ENCODE measurements around the gene CCDC158. TPM values are rescaled to one million over a fixed set of nuclear protein-coding genes. Genes with fewer than 3 reads are reported as not detected.

Gene CCDC158
- total and polyA plus RNA-seq, 4 donors, result 0.04 to 0.37 (median 0.14) TPM

DNA sequence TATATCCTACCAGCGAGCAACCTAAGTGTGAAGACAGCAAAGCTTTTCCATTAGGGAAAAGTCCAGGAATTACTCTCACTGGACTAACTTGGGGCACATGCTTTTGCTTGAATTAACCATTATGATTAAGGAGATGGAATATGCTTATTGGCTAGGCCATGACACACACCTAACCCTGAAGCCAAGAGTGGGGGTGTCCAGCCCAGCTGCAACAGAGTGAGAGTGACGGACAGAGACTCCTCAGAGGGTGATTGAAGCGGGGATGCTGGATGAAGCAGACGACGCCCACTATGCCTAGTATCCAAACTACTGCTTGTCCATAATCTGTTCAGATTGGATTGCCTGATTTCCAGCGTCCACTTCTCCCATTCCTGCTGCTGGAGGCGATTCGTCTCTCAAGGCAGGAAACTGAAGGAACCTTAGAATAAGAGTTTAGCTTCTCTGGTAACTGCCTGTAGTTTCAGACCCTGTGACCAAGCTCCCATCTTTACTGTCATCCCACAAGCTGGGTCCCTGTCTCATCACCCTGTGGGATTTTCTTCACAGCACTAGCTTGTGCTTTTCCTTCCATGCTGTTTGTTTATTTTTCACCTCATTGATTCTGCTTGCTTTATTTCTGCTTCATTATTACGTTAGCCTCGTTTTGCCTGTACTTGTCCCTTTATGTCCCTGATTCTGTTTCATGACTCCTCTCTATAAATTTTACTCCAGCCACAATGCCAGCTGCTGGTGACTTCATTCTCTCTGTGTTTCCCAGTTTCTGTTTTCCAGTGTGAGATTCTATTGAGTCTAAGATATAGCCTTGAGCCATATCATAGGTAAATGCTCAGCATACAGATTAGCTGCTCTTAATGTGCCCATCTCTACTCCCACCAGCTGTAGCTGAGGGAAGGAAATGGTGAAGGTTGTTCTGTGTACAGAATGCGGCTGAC, 150.4 kb downstream of the CCDC158 start:
- Histone ChIP-seq H3K9me3 (ENCODE audit: control insufficient read depth in 4 of 4, insufficient read depth in 3 of 4, low read length in 3 of 4) (no peaks in the 10 kb centered on the region), H3K36me3 (ENCODE audit: control insufficient read depth in 4 of 4, insufficient read depth in 4 of 4, low read length in 4 of 4) (peaks cover 0 to 6% (median 0%) of the 10 kb centered on the region in 4 donors), H3K27me3 (ENCODE audit: control insufficient read depth in 3 of 3, insufficient read depth in 3 of 3, low read length in 2 of 3) (no peaks in the 10 kb centered on the region), H3K4me1 (ENCODE audit: control insufficient read depth in 5 of 5, insufficient read depth in 5 of 5, low read length in 5 of 5) (peaks cover 0 to 7% (median 0%) of the 10 kb centered on the region in 5 donors), H3K4me3 (no peak overlapping the region), H3K27ac (ENCODE audit: low read depth in 1 of 2, low read length in 1 of 2) (no peak overlapping the region), H3K9ac (ENCODE audit: insufficient read depth in 1 of 2, low read length in 2 of 2) (peak overlapping the region in 1 of 2 donors; percentile 21)
- TF ChIP-seq, protein P1, sequence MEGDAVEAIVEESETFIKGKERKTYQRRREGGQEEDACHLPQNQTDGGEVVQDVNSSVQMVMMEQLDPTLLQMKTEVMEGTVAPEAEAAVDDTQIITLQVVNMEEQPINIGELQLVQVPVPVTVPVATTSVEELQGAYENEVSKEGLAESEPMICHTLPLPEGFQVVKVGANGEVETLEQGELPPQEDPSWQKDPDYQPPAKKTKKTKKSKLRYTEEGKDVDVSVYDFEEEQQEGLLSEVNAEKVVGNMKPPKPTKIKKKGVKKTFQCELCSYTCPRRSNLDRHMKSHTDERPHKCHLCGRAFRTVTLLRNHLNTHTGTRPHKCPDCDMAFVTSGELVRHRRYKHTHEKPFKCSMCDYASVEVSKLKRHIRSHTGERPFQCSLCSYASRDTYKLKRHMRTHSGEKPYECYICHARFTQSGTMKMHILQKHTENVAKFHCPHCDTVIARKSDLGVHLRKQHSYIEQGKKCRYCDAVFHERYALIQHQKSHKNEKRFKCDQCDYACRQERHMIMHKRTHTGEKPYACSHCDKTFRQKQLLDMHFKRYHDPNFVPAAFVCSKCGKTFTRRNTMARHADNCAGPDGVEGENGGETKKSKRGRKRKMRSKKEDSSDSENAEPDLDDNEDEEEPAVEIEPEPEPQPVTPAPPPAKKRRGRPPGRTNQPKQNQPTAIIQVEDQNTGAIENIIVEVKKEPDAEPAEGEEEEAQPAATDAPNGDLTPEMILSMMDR (IDR thresholded peaks at IDR 0.05; ENCODE audit: control extremely low read depth, extremely low read depth), result no peak
- 80 to 87% methylated on average over 11 of the region's 11 CpGs for whole genome bisulfite sequencing, 2 donors
- peak; percentile 39 to 79 (median 44) for DNase-seq
- no peak for ATAC-seq (ENCODE audit: insufficient read depth, low FRiP score)

- H3K27me3 ChIP-seq (ENCODE audit: control insufficient read depth in 3 of 3, insufficient read depth in 3 of 3, low read length in 2 of 3), result no peaks in the 10 kb centered on the region
- no peak overlapping the region for H3K27ac ChIP-seq (ENCODE audit: low read depth in 1 of 2, low read length in 1 of 2)
- TF ChIP-seq, protein P1 (IDR thresholded peaks at IDR 0.05; ENCODE audit: control extremely low read depth, extremely low read depth), result no peak
- 96% methylated on average over 6 of the region's 6 CpGs for WGBS, 2 donors
- H3K9ac ChIP-seq (ENCODE audit: insufficient read depth in 1 of 2, low read length in 2 of 2), result no peak overlapping the region
- peaks cover 0 to 3% (median 0%) of the 10 kb centered on the region in 4 donors for H3K9me3 ChIP-seq (ENCODE audit: control insufficient read depth in 4 of 4, insufficient read depth in 3 of 4, low read length in 3 of 4)
- ATAC-seq (ENCODE audit: insufficient read depth, low FRiP score), result no peak
- peaks cover 0 to 6% (median under 1%) of the 10 kb centered on the region in 4 donors for H3K36me3 ChIP-seq (ENCODE audit: control insufficient read depth in 4 of 4, insufficient read depth in 4 of 4, low read length in 4 of 4)
- no peak overlapping the region for H3K4me3 ChIP-seq
- H3K4me1 ChIP-seq (ENCODE audit: control insufficient read depth in 5 of 5, insufficient read depth in 5 of 5, low read length in 5 of 5), result peaks cover 0 to 7% (median 0%) of the 10 kb centered on the region in 5 donors
- no peak for DNase-seq
Observed at GRCh38 chr4:76267811-76268210, 153.1 kb downstream of the CCDC158 start.

DNA sequence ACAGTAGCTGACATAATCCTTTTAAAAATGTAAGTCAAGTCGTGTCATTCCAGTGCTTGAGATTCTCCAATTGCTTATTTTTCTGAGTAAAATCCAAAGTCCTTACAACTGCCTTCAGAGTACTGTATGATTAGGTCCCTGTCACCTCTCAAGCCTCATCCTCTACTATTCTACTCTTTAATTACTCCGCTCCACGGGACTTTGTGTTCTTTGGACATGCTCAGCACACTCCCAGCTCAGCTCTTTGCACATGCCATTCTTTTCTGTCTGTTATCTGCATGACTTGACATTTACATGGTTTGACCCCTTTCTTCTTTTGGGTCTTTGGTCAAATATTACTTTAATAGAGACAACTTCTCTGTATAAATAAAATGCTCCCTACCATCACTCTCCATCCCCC, 154.3 kb downstream of the CCDC158 start:
- Histone ChIP-seq H3K27me3 (ENCODE audit: control insufficient read depth in 3 of 3, insufficient read depth in 3 of 3, low read length in 2 of 3) (no peaks in the 10 kb centered on the region), H3K36me3 (ENCODE audit: control insufficient read depth in 4 of 4, insufficient read depth in 4 of 4, low read length in 4 of 4) (peaks cover 0 to 6% (median under 1%) of the 10 kb centered on the region in 4 donors), H3K4me1 (ENCODE audit: control insufficient read depth in 5 of 5, insufficient read depth in 5 of 5, low read length in 5 of 5) (peaks cover 0 to 7% (median 0%) of the 10 kb centered on the region in 5 donors), H3K27ac (ENCODE audit: low read depth in 1 of 2, low read length in 1 of 2) (no peak overlapping the region), H3K4me3 (no peak overlapping the region), H3K9ac (ENCODE audit: insufficient read depth in 1 of 2, low read length in 2 of 2) (no peak overlapping the region), H3K9me3 (ENCODE audit: control insufficient read depth in 4 of 4, insufficient read depth in 3 of 4, low read length in 3 of 4) (peaks cover 0 to 3% (median 0%) of the 10 kb centered on the region in 4 donors)
- ATAC-seq (ENCODE audit: insufficient read depth, low FRiP score) (no peak), DNase-seq (no peak)
- 78 to 87% methylated on average over 3 of the region's 3 CpGs for WGBS, 2 donors
- TF ChIP-seq, protein P1 (IDR thresholded peaks at IDR 0.05; ENCODE audit: control extremely low read depth, extremely low read depth), result no peak

Data from lung (tissue), 12 donors.